Hypothalamus (tissue), 51 donors: Measurements from ENCODE around the gene KIAA0319L.
A peak's percentile ranks its signal among the peaks of the same experiment; 100 is the strongest.
"Not testable (repeated sequence)": the region's sequence is repeated elsewhere in the genome, so short reads cannot be mapped to it uniquely, and the experiment has no call there.

Experiments
- DNase-seq, 51 donors: peaks; one replicate each; lab custom pipeline; 2025; lab: John Stamatoyannopoulos, UW

The KIAA0319L gene

DNA sequence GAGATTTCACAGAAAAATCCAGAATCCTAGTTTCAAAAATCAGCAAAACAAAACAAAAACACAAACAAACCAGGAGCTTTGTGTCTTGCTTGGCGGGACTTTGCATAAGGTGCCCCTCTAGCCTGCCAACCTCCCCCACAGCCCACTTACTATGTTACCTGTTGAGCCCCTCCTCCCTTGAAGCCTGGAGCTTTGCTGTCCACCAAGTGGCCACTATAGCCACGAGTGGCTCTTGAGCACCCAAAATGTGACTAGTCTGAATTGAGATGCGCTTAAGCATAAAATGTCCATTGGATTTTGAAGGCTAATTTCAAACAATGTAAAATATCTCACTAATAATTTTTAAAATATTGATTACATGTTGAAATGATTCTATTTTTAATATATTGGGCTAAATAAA is 28.1 kb upstream of the KIAA0319L start:
- no peak for DNase-seq

DNA sequence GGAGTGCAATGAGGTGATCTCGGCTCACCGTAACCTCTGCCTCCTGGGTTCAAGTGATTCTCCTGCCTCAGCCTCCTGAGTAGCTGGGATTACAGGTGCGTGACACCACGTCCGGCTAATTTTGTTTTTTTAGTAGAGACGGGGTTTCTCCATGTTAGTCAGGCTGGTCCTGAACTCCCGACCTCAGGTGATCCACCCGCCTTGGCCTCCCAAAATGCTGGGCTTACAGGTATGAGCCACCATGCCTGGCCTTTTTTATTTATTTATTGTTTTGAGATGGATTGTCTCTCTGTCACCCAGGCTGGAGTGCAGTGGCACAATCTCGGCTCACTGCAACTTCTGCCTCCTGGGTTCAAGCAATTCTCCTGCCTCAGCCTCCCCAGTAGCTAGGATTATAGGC is 24.4 kb upstream of the KIAA0319L start:
- DNase-seq, result not testable (repeated sequence)

DNA sequence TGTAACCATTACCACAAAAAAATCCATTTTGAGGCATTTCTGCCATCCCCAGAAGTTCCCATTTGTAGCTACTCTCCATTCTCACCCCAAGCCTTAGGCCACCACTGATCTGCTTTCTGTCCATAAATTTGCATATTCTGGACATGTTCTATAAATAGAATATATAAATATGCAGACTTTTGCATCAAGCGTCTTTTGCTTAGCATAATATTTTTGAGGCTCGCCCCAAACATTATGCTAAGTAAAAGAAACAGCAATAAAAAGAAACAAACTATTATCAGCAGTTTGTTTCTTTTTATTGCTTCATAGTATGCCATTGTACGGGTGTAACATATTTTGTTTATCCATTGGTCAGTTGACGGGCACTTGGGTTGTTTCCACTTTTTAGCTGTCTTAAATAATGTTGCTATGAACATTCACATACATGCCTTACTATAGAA is 23.8 kb upstream of the KIAA0319L start:
- DNase-seq, result no peak

DNA sequence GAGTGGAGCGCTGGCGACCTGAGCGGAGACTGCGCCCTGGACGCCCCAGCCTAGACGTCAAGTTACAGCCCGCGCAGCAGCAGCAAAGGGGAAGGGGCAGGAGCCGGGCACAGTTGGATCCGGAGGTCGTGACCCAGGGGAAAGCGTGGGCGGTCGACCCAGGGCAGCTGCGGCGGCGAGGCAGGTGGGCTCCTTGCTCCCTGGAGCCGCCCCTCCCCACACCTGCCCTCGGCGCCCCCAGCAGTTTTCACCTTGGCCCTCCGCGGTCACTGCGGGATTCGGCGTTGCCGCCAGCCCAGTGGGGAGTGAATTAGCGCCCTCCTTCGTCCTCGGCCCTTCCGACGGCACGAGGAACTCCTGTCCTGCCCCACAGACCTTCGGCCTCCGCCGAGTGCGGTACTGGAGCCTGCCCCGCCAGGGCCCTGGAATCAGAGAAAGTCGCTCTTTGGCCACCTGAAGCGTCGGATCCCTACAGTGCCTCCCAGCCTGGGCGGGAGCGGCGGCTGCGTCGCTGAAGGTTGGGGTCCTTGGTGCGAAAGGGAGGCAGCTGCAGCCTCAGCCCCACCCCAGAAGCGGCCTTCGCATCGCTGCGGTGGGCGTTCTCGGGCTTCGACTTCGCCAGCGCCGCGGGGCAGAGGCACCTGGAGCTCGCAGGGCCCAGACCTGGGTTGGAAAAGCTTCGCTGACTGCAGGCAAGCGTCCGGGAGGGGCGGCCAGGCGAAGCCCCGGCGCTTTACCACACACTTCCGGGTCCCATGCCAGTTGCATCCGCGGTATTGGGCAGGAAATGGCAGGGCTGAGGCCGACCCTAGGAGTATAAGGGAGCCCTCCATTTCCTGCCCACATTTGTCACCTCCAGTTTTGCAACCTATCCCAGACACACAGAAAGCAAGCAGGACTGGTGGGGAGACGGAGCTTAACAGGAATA is 20.1 kb upstream of the KIAA0319L start:
- peak in 1 of 51 donors; percentile 14 for DNase-seq

DNA sequence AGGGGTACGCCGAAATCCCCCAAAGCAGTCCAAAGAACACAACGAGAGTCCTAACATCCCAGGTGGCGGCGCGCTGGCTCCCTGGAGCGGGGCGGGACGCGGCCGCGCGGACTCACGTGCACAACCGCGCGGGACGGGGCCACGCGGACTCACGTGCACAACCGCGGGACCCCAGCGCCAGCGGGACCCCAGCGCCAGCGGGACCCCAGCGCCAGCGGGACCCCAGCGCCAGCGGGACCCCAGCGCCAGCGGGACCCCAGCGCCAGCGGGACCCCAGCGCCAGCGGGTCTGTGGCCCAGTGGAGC is 19.5 kb upstream of the KIAA0319L start:
- DNase-seq, result not testable (repeated sequence)

DNA sequence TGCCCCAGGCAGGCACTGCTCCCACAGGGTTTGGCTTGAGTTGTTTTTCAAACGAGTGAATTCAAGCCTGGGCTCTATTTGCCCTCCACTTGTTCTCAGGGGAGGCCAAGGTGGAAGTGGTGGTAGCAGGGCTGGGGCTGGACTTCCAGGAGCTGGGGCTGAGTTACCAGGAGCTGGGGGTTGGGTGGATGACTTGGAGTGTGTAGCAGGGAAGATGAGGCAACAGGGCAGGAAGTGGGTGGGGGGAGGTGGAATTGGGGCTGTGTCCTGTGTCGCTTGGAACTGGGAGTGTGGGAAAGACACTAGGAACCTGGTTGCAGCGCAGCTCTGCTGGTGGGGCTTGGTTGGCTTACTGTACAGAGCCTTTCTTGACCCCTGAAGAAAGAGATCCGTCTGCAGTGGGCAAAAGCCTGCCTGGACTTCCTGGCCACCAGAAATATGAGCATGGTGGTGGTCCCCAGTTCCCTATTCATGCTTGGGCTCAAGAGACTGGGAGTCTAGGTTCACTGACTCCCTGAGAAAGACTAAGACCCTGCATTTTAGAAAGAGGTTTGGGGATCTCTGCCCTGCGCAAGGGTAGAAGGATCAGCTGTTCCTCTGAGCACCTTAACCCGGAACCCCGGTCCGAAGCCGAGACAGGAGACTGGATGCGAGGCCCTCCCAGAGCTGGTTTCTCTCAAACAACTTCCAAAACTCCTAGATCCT is 19.0 kb upstream of the KIAA0319L start:
- no peak for DNase-seq

DNA sequence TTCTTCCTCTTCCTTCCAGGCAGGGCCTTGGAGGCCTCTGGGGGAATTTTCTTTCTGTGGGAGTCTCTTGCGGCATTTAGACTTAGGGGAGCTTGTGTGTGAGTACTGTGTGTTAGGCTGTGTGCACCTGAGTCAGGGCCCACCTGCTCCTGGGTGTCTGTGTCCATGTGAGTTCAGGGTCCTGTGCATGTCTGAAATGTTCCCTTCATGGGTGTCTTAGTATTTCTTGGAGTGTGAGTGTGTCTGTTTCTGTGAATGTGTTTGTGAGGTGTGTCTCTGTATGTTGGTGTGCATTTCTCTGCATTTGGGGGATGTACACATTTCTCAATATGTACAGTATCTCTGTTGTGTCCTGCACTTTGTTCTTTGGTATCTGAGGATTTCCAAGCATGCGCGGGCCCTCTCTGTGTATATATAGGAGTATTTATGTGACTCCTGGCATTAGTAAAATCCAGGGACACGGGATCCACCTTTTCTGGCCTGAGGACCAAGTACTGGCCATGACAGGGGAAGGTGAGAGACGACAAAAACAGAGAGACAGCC is 18.3 kb upstream of the KIAA0319L start:
- DNase-seq, result no peak

DNA sequence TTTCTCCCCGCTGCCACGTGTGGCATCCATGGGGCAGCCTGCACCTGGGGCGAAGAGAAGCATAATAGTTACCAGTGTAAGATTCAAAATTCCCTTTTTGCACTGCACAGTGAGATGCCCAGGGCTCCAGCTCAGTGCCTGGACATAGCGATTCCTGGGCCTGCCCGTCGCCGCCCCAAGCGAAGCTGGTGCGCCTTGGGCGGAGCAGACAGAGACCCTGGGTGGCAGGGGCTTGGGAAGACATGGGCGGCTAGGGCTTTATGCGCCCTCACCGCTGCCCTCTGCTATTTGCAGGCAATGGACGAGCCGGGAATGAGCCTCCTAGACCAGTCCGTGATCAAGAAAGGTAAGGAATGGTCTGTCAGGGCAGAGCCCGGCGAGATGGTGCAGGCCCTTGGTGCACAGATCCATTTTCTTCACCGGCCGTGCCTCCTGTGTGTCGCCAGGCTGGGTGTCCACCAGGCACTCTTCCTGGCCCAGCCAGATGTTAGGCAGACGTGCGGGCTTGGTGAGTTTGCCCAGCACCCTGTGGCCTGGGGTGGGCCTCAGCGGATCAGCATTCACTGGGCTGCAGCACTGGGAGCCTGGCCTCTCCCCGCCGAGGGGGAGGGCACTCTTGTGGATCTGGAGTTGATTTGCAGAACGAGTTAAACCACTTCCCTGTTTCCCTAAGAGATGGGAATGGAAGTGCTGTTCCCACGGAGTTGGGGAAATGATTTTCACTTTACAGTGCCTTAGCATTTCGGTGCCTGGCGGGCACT is 17.6 kb upstream of the KIAA0319L start:
- no peak for DNase-seq

DNA sequence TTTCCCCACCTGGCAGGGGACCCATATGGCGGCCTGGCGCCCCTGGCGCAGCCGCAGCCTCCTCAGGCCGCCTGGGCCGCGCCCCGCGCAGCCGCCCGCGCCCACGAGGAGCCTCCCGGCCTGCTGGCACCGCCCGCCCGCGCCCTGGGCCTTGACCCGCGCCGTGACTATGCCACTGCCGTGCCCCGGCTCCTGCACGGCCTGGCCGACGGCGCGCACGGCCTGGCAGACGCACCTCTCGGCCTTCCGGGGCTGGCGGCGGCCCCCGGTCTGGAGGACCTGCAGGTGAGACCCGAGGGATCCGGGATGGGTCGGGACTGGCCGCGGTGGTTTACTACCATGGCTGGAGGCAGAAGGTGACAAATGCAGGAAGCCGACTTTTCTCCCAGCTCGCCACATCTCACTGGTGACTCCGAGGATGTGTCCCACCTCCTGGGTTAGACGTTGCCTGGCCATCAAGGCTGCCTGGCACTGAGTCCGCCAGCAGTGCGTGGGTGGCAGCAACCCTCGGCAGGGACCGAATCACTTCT is 17.0 kb upstream of the KIAA0319L start:
- no peak for DNase-seq

DNA sequence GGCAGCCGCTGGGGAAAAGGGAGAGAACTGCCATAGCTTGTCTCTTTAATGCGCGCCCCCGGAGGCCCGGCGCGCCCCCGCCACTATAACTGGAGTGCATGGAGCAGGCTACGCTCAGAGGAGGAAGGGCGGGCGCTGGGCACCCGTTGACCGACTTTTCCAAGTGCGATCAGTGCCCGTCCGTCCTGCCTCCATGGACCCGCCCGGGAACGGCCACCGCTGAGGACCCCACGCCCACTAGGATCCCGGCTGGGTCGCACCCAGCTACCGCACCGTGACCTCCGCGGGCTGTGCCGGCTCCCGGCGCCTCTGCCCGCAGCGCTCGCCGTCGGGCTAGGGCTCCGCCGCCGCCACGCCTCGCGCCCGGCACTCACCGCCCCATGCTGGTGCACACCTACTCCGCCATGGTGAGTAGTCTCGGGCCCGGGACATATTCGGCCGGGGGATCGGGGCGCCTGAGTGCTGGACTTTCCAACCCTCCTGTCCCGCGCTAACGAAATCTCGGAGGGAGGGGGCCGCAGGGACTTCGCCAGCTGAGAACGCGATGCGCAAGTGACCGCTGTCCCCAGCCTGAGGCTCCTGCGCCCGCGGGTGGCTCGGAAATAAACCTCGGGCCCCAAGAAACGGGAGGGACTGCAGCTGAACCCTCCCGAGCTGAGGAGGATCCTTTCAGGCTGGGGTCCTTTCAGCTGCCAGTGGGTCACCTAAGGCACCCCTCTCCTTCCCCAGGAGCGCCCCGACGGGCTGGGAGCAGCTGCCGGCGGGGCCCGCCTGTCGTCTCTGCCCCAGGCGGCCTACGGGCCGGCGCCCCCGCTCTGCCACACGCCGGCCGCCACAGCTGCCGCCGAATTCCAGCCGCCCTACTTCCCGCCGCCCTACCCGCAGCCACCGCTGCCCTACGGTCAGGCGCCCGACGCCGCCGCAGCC is 16.3 kb upstream of the KIAA0319L start, which contains the start of gene TFAP2E:
TSS of gene TFAP2E (plus strand) at position 117 of the 927 bp plus-strand sequence. CDS start at position 381, 264 bp downstream.
- DNase-seq, result peak in 33 of 51 donors; percentile 6 to 74 (median 33)

DNA sequence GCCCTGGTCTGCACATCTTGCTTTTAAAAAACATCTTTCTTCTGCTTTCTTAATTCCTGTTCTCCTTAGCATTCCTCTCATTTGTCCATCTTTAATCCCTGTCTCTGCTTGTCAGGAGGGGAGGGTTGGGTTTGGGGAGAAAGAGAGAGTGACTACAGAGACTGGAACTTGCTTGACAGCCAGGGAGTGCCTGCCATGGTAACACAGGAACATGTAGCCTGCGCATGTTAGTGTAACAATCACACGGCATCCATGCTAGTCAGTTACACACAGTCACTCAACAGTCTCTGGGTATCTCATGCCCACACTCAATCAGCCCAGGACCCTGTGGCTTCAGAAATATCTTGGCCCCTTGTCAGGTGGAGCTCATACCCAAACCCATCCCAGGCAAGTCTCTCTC is 15.1 kb upstream of the KIAA0319L start:
- DNase-seq, result no peak

DNA sequence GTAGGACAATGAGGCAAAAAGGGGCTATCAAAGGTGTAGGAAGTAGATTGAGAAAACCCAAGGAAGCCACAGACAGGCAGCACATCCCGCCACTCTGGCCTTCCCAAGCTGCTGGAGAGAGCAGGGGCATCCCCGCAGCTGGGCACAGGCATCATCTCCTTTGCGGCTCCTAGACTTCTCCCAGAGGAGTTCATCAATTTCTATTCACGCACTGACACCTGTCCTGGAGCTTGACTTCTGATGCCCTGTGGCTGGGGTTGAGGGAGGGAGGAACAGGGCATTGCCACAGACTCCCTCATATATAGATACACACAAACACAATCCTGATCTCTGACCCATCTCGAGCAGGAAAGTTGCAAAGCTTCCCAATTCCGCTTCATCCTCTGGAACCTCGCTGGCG is 14.1 kb upstream of the KIAA0319L start:
- DNase-seq, result no peak

DNA sequence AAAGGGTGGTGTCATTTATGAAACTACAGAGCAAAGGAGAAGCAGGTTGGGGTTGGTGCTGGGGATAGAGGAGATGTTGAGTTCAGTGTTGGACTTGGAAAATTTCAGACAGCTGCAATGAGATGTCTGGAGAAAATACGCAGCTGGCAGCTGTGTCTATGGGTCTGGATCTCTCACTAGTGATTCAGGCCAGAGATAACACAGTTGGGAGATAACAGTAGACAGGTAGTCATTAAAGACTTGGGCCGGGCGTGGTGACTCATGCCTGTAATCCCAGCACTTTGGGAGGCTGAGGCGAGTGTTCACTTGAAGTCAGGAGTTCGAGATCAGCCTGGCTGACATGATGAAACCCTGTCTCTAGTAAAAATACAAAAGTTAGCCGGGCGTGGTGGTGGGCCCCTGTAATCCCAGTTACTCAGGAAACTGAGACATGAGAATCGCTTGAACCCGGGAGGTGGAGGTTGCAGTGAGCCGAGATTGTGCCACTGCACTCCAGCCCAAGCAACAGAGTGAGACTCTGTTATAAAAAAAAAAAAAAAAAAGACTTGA is 13.5 kb upstream of the KIAA0319L start:
- DNase-seq, result no peak

DNA sequence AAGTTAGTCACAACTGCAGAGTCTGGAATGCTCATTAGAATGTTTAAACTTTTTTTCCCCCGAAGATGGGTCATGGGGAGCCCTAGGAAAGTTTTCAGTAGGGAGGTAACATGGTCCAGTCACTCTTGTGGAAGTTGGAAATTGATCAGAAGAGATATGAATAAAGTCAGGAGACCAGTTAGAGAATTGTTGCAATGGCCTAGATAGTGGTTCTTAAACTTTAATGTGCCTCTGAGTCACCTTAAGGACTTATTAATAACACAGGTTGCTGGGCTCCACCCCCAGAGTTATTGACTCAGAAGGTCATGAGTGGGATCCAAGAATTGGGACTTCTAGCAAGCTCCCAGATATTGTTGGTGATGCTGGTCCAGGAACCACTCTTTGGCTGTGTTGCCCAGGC is 12.7 kb upstream of the KIAA0319L start:
- no peak for DNase-seq

DNA sequence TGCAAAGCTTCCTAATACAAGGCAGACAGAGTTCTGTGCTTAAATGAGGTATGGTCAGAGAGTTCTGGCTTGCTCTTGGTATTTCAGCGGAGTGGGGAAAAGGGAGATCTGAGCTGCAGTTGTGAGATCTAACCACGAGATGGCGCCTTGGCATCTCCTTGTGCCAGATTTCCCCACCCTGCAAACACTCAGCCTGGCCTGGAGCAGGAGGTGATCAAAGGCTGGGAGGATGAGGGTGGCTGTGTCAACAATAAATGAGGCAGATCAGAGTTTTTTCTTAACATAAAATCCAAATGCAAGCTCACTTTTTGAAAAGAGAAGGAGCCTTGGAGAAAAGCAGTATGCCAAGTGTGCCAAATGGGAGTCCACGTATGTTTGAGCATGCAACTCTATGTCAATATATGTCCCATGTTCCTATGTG is 11.8 kb upstream of the KIAA0319L start:
- peak in 40 of 51 donors; percentile 8 to 77 (median 44) for DNase-seq

DNA sequence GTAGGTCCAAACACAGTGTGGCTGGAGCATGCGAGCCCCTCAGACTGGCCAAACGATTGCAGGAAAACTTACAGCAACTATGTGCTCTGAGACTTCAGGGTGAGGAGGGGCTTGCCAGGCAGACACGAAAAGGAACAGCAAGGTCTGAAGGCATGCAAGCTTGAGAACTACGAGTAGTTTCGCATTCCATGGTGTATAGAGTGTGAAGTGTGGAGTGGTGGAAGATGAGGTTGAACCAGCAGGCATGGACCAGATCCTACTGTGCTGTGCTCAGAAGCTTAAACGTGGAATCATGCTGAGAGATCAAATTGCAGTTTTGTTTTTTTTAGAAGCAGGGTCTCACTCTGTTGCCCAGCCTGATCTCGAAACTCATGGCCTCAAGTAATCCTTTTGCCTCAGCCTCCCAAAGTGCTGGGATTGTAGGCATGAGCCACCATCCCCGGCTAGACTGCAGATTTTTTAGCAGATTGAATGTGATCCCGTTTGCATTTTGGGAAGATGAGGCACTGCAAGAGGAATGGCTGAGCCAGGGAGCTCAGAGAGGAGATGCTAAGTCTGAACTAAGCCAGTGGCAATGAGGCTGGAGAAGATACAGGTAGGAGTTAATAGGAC is 10.8 kb upstream of the KIAA0319L start:
- DNase-seq, result no peak

DNA sequence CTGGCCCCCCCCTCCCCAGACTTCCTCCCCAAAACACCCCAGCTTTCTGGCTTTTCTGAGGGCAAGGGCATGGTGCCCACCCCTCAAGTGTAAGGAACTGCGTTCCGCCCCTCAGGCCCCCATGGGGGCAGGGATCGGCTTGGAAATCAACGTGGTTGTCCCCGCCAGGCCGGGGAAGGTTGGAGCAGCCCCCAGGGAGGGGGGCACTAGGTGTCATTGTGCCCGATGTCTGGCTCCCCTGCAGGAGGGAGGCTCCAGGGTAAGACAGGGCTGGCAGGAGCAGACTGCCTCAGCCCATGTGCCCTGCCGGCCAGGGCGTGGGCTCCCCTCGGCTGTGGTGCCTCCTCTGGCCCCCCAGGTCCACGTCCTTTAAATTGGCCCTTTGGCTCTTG is 8.5 kb upstream of the KIAA0319L start:
- no peak for DNase-seq

DNA sequence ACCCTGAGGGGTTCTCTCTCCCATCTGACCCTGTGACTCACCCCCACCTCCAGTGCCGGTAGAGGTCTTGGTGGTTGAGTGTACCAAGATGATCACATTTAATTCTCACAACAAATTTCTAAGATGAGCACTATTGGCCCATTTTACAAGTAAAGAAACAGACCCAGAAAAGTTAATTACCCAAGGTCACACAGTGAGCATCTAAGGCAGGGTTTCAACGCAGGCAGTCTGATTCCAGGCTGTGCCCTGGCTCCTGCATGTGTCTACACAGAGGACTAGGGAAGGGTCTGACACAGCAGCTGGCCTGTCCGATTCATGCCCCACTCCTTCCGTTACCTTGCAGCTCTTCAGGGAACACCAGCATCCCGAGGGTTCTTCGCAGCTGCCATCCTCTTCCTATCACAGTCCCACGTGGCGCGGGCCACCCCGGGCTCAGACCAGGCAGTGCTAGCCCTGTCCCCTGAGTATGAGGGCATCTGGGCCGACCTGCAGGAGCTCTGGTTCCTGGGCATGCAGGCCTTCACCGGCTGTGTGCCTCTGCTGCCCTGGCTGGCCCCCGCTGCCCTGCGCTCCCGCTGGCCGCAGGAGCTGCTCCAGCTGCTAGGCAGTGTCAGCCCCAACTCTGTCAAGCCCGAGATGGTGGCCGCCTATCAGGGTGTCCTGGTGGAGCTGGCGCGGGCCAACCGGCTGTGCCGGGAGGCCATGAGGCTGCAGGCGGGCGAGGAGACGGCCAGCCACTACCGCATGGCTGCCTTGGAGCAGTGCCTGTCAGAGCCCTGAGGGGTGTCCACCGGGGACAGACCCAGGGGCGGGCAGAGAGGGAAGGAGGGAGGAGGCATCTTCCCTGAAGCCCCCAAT is 7.9 kb upstream of the KIAA0319L start:
- no peak for DNase-seq
